ENCODE data around the gene WTAP.

GRCh38 chr6:159739341-159739740 lies 12.0 kb downstream of the WTAP start:
- TF ChIP-seq CTCF (IDR thresholded peaks at IDR 0.05) (no peak), POLR2A (IDR thresholded peaks at IDR 0.05) (no peak), POLR2AphosphoS5 (IDR thresholded peaks at IDR 0.05) (no peak), EP300 (IDR thresholded peaks at IDR 0.05) (no peak)
